H1 (cell line): ENCODE data around the gene WDR93. TPM values are rescaled to one million over a fixed set of nuclear protein-coding genes. Genes with fewer than 3 reads are reported as not detected.

Experiments used
- BRCA1 ChIP-seq: IDR thresholded peaks from 2 replicates; pipeline ENCODE4 v1.6.1; 2012; ENCODE audit warnings: low read depth, low read length, improper control_type of control experiment
- CTCF ChIP-seq, 3 experiments: IDR thresholded peaks; 1 replicate in 2 of 3; 2 replicates in 1 of 3; pipeline versions ENCODE4 v1.5.1 to v1.6.1; 2011; ENCODE audit warnings: low read length in 3 of 3, mild to moderate bottlenecking in 3 of 3, inconsistent platforms in 2 of 3, low read depth in 1 of 3, moderate library complexity in 1 of 3; ENCODE audit not compliant: insufficient read depth in 1 of 3; ENCODE audit errors: control extremely low read depth in 1 of 3
- ZNF274 ChIP-seq: IDR thresholded peaks from 2 replicates; pipeline ENCODE4 v1.7.0; 2012; ENCODE audit warnings: low read length, borderline replicate concordance; ENCODE audit errors: extremely low read depth
- polyA plus RNA-seq, 7 experiments: library from polyadenylated mRNA; depleted of rRNA in 3 of 7; stranded (reverse) in 5 of 7; unstranded in 2 of 7; fragments of >200 nt in 5 of 7; fragments of 200-250 nt in 2 of 7; gene quantifications; 1 replicate in 5 of 7; 2 replicates in 1 of 7; 4 replicates in 1 of 7; pipeline versions ENCODE4 v1.2.1 to v1.2.3, GENCODE V29; 2011 to 2013; ENCODE audit warnings: missing spikeins in 2 of 7, mixed read lengths in 2 of 7
- total RNA-seq: library from RNA; stranded (reverse); fragmentation: NEBNext Ultra II Directional; extraction: Animal tissue kit (Norgen Biotek cat#: 25700); gene quantifications from 2 replicates; pipeline ENCODE4 v1.2.1, GENCODE V29; 2021

WDR93 gene
- total and polyA plus RNA-seq, 2 of the 8 experiments (the other 6 are each of a cell fraction or from before 2014, with no cell fraction given) = 0.03 TPM; not detected in 1

GRCh38 chr15:89657686-89658200 lies 32.9 kb upstream of the WDR93 start (continued):
- TF ChIP-seq ZNF274 (no peak), BRCA1 (no peak), CTCF (IDR thresholded peaks at IDR 0.05; ENCODE audit: control extremely low read depth in 1 of 3, insufficient read depth in 1 of 3, low read depth in 1 of 3, low read length in 3 of 3) (no peak)
